ENCODE results near the gene PPM1K.
A peak's percentile ranks its signal among the peaks of the same experiment; 100 is the strongest.

Gene PPM1K

DNA sequence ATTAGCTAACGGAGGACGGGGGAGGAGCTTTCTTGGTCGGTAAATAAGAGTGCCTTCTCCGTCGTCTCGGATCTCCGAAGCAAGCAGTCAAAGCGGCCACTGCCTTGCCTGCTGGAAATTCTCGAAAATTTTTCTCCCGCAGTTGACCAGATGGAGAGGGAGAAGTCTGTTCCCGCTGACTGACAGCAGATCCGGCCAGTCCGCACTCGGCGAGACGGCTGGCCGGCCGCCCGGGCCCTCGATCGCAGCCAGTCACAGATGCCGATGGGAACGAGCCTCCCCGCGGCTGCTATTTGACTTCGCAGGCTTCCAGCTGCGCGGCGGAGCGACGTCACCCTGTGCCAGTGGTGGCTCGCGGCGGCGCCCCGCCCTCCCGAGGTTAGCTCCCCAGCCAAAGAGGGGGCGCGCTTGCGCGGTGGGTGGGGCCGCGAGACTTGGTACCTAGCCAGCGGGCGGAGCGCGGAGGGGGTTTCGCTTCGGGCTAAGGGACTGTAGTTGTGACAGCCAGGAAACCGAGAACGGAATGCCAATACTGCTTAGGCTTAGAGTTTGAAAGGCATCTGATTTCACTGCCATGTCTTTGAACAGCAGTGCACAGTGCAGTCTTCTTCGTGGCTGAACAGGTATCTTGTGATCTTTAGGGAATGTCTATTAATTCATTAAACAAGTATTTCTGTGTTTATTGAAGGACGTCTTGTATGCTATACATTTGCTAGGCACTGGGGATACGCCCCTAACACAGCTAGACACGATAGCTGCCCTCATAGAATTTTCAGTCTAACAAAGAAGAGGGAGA lies at the start of gene PPM1K:
Gene PPM1K, minus strand, starts transcription at position 123 of the 796 bp plus-strand sequence. CDS start 5,978 bp downstream, outside the sequence.
- Histone ChIP-seq H3K27me3 (ENCODE audit: insufficient read depth, low read length) (no peaks in the 10 kb centered on the region), H3K27ac (ENCODE audit: low read depth, low read length, poor library complexity, severe bottlenecking) (peak within 1 kb of the TSS; percentile 98), H3K4me1 (ENCODE audit: insufficient read depth, low read length, severe bottlenecking) (peaks cover 60% of the 10 kb centered on the region), H3K4me2 (ENCODE audit: low read length) (peak within 1 kb of the TSS; percentile 92), H3K4me3 (ENCODE audit: low read depth, low read length, poor library complexity, severe bottlenecking) (peak within 1 kb of the TSS; percentile 67), H3K36me3 (ENCODE audit: insufficient read depth, low read length) (no peaks in the 10 kb centered on the region; the same call in 1 of the 2 replicates), H3K9me2 (ENCODE audit: low read depth, low read length) (no peaks in the 10 kb centered on the region), H3F3A (ENCODE audit: insufficient read depth, low read length) (no peaks in the 10 kb centered on the region), H3K9ac (ENCODE audit: low read length) (peak within 1 kb of the TSS; percentile 73), H2AFZ (ENCODE audit: low read length) (peak within 1 kb of the TSS; percentile 29; the same call in 1 of the 2 replicates), H3K79me2 (ENCODE audit: insufficient read depth, low read length) (peaks cover 33% of the 10 kb centered on the region), H4K20me1 (ENCODE audit: insufficient read depth, low read length) (no peaks in the 10 kb centered on the region), H3K9me3 (ENCODE audit: low read length) (no peaks in the 10 kb centered on the region)
- TF ChIP-seq EZH2 (IDR thresholded peaks at IDR 0.05; ENCODE audit: borderline replicate concordance, low read length): no peak
- TF ChIP-seq, protein P1, sequence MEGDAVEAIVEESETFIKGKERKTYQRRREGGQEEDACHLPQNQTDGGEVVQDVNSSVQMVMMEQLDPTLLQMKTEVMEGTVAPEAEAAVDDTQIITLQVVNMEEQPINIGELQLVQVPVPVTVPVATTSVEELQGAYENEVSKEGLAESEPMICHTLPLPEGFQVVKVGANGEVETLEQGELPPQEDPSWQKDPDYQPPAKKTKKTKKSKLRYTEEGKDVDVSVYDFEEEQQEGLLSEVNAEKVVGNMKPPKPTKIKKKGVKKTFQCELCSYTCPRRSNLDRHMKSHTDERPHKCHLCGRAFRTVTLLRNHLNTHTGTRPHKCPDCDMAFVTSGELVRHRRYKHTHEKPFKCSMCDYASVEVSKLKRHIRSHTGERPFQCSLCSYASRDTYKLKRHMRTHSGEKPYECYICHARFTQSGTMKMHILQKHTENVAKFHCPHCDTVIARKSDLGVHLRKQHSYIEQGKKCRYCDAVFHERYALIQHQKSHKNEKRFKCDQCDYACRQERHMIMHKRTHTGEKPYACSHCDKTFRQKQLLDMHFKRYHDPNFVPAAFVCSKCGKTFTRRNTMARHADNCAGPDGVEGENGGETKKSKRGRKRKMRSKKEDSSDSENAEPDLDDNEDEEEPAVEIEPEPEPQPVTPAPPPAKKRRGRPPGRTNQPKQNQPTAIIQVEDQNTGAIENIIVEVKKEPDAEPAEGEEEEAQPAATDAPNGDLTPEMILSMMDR (IDR thresholded peaks at IDR 0.05; ENCODE audit: low read length): no peak

DNA sequence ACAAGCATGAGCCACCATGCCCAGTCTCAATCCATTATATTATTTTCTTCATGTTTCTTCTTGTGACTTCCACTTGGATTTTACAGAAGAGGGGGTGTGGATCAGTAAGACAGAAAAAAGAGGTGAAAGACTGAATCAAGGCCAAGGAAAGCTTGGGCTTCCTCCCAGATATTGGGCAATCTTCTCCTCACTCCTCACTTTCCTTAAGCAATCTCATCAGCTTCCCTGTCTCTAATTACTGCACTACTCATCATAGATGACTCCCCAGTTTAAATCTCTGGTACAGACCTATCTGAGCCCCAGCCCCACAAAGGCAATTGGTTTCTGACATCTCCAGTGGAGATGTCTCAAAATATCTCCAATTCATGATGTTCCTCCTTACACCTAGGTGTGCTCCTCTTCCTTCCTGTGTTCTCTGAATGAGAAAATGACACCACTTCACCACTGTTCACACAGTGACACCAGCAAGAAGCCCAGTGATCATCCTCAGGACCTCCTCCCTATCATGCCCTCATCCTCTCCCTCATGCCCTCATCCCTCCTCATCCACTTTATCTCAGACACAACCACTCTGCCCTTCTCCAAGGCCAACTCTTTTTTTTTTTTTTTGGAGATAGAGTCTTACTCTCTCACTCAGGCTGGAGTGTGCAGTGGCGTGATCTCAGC lies 49.5 kb upstream of the PPM1K start:
- no peaks in the 10 kb centered on the region for H4K20me1 ChIP-seq (ENCODE audit: insufficient read depth, low read length)

DNA sequence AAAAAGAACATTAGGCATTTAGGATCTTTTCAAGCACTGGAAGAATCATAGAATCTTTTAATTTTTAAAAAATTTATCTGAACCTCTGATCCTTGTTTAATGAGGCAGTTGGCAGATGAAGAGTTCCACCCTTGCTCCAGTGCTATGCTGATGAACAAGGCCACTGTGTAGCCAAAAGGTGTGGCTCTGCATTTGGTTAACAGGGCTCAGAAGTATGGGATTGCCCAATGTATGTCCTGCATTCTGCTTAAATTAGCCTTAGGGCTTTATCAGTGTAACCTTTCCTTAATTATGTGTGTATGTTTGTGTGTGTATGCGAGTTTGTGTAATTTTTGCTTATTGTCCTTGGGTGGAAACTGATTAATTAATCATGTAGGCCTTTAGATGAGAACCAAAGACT lies 43.3 kb upstream of the PPM1K start:
- Histone ChIP-seq H3K27ac (ENCODE audit: low read depth, low read length, poor library complexity, severe bottlenecking) (no peak overlapping the region), H3K36me3 (ENCODE audit: insufficient read depth, low read length) (no peaks in the 10 kb centered on the region), H3K9me2 (ENCODE audit: low read depth, low read length) (no peaks in the 10 kb centered on the region), H3K9ac (ENCODE audit: low read length) (no peak overlapping the region), H3K4me2 (ENCODE audit: low read length) (no peak overlapping the region), H3K9me3 (ENCODE audit: low read length) (no peaks in the 10 kb centered on the region), H3K4me1 (ENCODE audit: insufficient read depth, low read length, severe bottlenecking) (no peaks in the 10 kb centered on the region), H3F3A (ENCODE audit: insufficient read depth, low read length) (no peaks in the 10 kb centered on the region), H2AFZ (ENCODE audit: low read length) (no peak overlapping the region), H3K4me3 (ENCODE audit: low read depth, low read length, poor library complexity, severe bottlenecking) (no peak overlapping the region), H4K20me1 (ENCODE audit: insufficient read depth, low read length) (no peaks in the 10 kb centered on the region), H3K79me2 (ENCODE audit: insufficient read depth, low read length) (no peaks in the 10 kb centered on the region), H3K27me3 (ENCODE audit: insufficient read depth, low read length) (no peaks in the 10 kb centered on the region)
- TF ChIP-seq, protein P1 (IDR thresholded peaks at IDR 0.05; ENCODE audit: low read length): no peak

More for the DNA sequence above, 49.5 kb upstream of the PPM1K start:
- no peaks in the 10 kb centered on the region for H3F3A ChIP-seq (ENCODE audit: insufficient read depth, low read length)
- H3K4me3 ChIP-seq (ENCODE audit: low read depth, low read length, poor library complexity, severe bottlenecking): no peak overlapping the region
- H3K79me2 ChIP-seq (ENCODE audit: insufficient read depth, low read length): no peaks in the 10 kb centered on the region
- H3K36me3 ChIP-seq (ENCODE audit: insufficient read depth, low read length): no peaks in the 10 kb centered on the region
- H3K9ac ChIP-seq (ENCODE audit: low read length): no peak overlapping the region
- H3K4me1 ChIP-seq (ENCODE audit: insufficient read depth, low read length, severe bottlenecking): no peaks in the 10 kb centered on the region
- no peaks in the 10 kb centered on the region for H3K27me3 ChIP-seq (ENCODE audit: insufficient read depth, low read length)
- H2AFZ ChIP-seq (ENCODE audit: low read length): no peak overlapping the region
- H3K9me2 ChIP-seq (ENCODE audit: low read depth, low read length): no peaks in the 10 kb centered on the region
- no peak overlapping the region for H3K27ac ChIP-seq (ENCODE audit: low read depth, low read length, poor library complexity, severe bottlenecking)
- H3K4me2 ChIP-seq (ENCODE audit: low read length): no peak overlapping the region
- no peak for TF ChIP-seq EZH2 (IDR thresholded peaks at IDR 0.05; ENCODE audit: borderline replicate concordance, low read length)
- TF ChIP-seq, protein P1 (IDR thresholded peaks at IDR 0.05; ENCODE audit: low read length): no peak
- no peaks in the 10 kb centered on the region for H3K9me3 ChIP-seq (ENCODE audit: low read length)
